PC-9 (cell line): ENCODE measurements around the gene FBXO2.

ENCODE experiments used
- EZH2 ChIP-seq: fragments of 200-600 bp; sonication (generic); IDR thresholded peaks from 2 replicates; pipeline ENCODE4 v1.8.0; 2017; ENCODE audit warnings: antibody characterized with exemption, low read depth
- TF ChIP-seq, protein P1 (sequence below): fragments of 200-600 bp; sonication (generic); conservative IDR thresholded peaks from 2 replicates; pipeline ENCODE4 v1.6.1; 2017; ENCODE audit warnings: mixed run types, antibody characterized with exemption, mild to moderate bottlenecking, moderate library complexity

DNA sequence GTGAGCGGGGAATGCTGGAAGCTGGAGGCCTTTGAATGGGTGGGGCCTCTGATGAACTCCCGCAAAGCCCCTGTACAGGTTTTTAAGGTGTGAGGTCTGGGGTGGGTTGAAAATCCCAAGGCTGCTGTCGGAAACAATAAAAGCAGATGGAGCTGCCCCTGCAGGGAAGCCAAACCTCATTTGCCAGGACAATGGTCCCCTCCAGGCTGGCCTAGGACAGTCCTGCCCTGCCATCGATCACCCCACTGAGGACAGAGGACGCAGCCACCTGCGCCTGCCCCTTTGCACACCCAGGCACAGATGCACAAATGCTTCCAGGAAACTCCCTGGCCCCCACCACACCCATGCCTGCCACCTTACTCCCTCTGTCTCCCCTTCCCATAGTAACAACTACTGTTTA is 41.6 kb upstream of the FBXO2 start:
- TF ChIP-seq, protein P1, sequence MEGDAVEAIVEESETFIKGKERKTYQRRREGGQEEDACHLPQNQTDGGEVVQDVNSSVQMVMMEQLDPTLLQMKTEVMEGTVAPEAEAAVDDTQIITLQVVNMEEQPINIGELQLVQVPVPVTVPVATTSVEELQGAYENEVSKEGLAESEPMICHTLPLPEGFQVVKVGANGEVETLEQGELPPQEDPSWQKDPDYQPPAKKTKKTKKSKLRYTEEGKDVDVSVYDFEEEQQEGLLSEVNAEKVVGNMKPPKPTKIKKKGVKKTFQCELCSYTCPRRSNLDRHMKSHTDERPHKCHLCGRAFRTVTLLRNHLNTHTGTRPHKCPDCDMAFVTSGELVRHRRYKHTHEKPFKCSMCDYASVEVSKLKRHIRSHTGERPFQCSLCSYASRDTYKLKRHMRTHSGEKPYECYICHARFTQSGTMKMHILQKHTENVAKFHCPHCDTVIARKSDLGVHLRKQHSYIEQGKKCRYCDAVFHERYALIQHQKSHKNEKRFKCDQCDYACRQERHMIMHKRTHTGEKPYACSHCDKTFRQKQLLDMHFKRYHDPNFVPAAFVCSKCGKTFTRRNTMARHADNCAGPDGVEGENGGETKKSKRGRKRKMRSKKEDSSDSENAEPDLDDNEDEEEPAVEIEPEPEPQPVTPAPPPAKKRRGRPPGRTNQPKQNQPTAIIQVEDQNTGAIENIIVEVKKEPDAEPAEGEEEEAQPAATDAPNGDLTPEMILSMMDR: no peak
- TF ChIP-seq EZH2: no peak
